Cardiac muscle cell (in vitro differentiated cells and primary cell): ENCODE measurements around the gene C1orf210. TPM values are rescaled to one million over a fixed set of nuclear protein-coding genes. Genes with fewer than 3 reads are reported as not detected.

Source experiments
- DNase-seq, 2 donors: peaks; one replicate each; pipeline versions ENCODE4 v3.0.0 to v3.0.0-alpha.2; 2010 to 2017; ENCODE audit warnings: low read depth in 1 of 2, low spot score in 1 of 2
- H3K27ac ChIP-seq: fragments of 200-600 bp; sonication (generic); 2 replicates; pipeline ENCODE4 v1.5.1; 2016
- H3K27me3 ChIP-seq: fragments of 200-600 bp; sonication (generic); 2 replicates; pipeline ENCODE4 v1.6.0; 2016; ENCODE audit warnings: control low read depth
- H3K36me3 ChIP-seq: fragments of 200-600 bp; sonication (generic); 2 replicates; pipeline ENCODE4 v1.5.1; 2016; ENCODE audit warnings: control low read depth
- H3K4me1 ChIP-seq: fragments of 200-600 bp; sonication (generic); 2 replicates; pipeline ENCODE4 v1.8.1; 2017; ENCODE audit warnings: low read depth, mild to moderate bottlenecking, mixed run types
- H3K4me3 ChIP-seq: fragments of 200-600 bp; sonication (generic); 2 replicates; pipeline ENCODE4 v1.5.1; 2016; ENCODE audit warnings: mild to moderate bottlenecking
- H3K9me3 ChIP-seq: fragments of 200-600 bp; sonication (generic); 2 replicates; pipeline ENCODE4 v1.5.1; 2017; ENCODE audit warnings: low read depth, mild to moderate bottlenecking, control low read depth
- CTCF ChIP-seq: IDR thresholded peaks from 2 replicates; pipeline ENCODE4 v1.5.1; 2012; ENCODE audit warnings: low read depth, mild to moderate bottlenecking, low read length
- polyA plus RNA-seq: library from polyadenylated mRNA; unstranded; fragments of >200 nt; fragmentation: Nextera tagmentation; extraction: Ambion mirVana; gene quantifications from 2 replicates; pipeline ENCODE4 v1.2.1, GENCODE V29; 2016
- total RNA-seq: library from RNA; depleted of rRNA; stranded (reverse); fragments of >200 nt; gene quantifications from 2 replicates; pipeline ENCODE4 v1.2.3, GENCODE V29; 2016

Gene C1orf210
- total and polyA plus RNA-seq, 2 experiments from 2014 or later, result 0.12 TPM; not detected in 1

- Histone ChIP-seq H3K36me3 (no peaks in the 10 kb centered on the region), H3K4me3 (no peak overlapping the region), H3K27me3 (no peaks in the 10 kb centered on the region)
Observed at GRCh38 chr1:43302721-43303470, 17.5 kb upstream of the C1orf210 start.

DNA sequence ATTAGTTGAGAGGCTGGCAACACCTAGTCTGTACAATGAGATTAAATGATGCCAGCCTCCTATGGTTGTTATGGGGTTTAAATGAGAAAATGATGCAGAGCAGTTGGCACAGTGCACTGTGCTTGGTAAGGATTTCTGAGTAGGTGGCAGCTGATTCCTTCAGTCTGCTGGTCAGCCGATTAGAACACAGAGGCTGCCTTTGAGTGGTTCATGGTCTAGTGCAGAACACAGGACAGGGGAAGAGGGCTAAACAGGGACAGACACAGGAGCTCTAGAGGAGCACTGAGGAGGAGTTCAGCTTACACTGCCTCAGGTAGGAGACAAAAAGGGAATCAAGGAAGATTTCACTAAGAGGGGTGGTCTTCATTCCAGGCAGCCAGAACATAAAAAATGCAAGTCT is 16.8 kb upstream of the C1orf210 start:
- no peaks in the 10 kb centered on the region for H3K4me1 ChIP-seq
- no peaks in the 10 kb centered on the region for H3K36me3 ChIP-seq
- H3K27me3 ChIP-seq, result no peaks in the 10 kb centered on the region
- no peak for TF ChIP-seq CTCF
- H3K4me3 ChIP-seq, result no peak overlapping the region
- H3K9me3 ChIP-seq, result no peaks in the 10 kb centered on the region
- DNase-seq, result no peak
- no peak overlapping the region for H3K27ac ChIP-seq

More at GRCh38 chr1:43302721-43303470, 17.5 kb upstream of the C1orf210 start:
- Histone ChIP-seq H3K4me1 (no peaks in the 10 kb centered on the region), H3K27ac (no peak overlapping the region), H3K9me3 (no peaks in the 10 kb centered on the region)
- DNase-seq, result no peak
- TF ChIP-seq CTCF, result no peak

DNA sequence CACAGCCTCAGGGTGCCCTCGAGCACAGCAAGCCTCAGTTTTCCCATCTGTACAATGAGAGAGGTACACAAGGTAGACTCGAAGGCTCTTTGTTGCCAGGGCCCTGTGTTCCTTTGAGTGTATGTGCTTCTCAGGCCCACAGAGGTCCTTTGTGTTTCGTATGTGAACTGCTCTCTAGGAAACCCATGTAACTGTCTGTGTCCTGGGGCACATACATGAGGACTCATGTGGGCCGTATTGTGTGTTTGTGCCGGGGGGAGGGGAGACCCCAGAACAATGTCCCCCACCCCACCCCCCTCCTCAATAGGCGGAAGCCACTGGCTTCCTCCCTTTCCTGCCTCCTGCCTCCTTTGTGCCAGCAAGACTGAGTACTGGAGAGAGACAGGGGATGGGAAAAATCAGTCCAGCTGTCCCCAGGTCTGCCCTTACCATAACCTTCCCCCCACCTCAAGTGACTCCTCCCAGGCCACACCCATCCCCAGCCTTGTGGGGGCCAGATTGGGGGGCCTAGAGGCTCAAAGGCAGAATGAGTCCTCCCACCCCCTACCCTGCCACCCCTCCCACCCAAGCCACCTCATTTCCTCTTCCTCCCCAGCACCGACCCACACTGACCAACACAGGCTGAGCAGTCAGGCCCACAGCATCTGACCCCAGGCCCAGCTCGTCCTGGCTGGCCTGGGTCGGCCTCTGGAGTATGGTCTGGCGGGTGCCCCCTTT is 15.2 kb upstream of the C1orf210 start, which contains the start of gene TIE1:
Gene TIE1, plus strand, starts transcription at position 605 of the 717 bp plus-strand sequence. Its CDS starts 90 bp downstream, at position 695.
- Histone ChIP-seq H3K4me3 (no peak within 1 kb of the TSS), H3K27ac (no peak within 1 kb of the TSS), H3K36me3 (no peaks in the 10 kb centered on the region), H3K9me3 (no peaks in the 10 kb centered on the region), H3K4me1 (peaks cover 7% of the 10 kb centered on the region), H3K27me3 (no peaks in the 10 kb centered on the region)
- peak in 1 of 2 donors; percentile 22 for DNase-seq
- no peak for TF ChIP-seq CTCF

GRCh38 chr1:43299101-43299500 is 13.7 kb upstream of the C1orf210 start:
- Histone ChIP-seq H3K27me3 (no peaks in the 10 kb centered on the region), H3K4me3 (no peak overlapping the region), H3K4me1 (peaks cover 13% of the 10 kb centered on the region), H3K36me3 (no peaks in the 10 kb centered on the region), H3K27ac (no peak overlapping the region), H3K9me3 (no peaks in the 10 kb centered on the region)
- TF ChIP-seq CTCF, result no peak
- no peak for DNase-seq

DNA sequence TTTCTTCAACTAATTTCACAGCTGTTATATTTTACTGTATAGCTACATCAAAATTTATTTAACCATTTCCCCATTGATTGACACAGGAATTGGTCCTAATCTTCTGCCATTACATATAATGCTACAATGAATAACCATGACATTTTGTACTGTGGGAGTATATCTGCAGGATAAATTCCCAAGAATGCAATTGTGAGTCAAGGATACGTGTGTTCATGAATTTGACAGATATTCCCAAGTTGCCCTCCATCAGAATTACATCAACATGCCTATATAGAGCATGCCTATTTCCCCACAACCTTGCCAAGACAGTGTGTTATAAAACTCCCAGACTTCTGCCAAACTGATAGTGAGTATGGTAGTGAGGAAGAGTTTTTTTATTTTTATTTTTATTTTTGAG is 12.7 kb upstream of the C1orf210 start:
- no peak for DNase-seq
- Histone ChIP-seq H3K27me3 (no peaks in the 10 kb centered on the region), H3K27ac (no peak overlapping the region), H3K36me3 (no peaks in the 10 kb centered on the region), H3K4me3 (no peak overlapping the region), H3K9me3 (no peaks in the 10 kb centered on the region), H3K4me1 (peaks cover 13% of the 10 kb centered on the region)
- no peak for TF ChIP-seq CTCF
